SK-N-SH (cell line): ENCODE measurements around the gene ZC3H12C. TPM values are rescaled to one million over a fixed set of nuclear protein-coding genes. Genes with fewer than 3 reads are reported as not detected.

Experiments
- CTCF ChIA-PET: fragments of 300-600, 350-600 bp; formaldehyde crosslinking; extraction: SDS; loops from one replicate; lab custom pipeline; 2021; lab: Yijun Ruan, JAX
- POLR2A ChIA-PET: fragments of 350-600 bp; sonication (Branson Sonifier 250); formaldehyde crosslinking; extraction: SDS; loops from one replicate; lab custom pipeline; 2020; ENCODE audit warnings: antibody characterized with exemption, inconsistent platforms; lab: Yijun Ruan, JAX
- DNase-seq: peaks from one replicate; pipeline ENCODE4 v3.0.0; 2012
- H2AFZ ChIP-seq: fragments of 200-600 bp; sonication (generic); 2 replicates; pipeline ENCODE4 v1.8.1; 2016; ENCODE audit warnings: antibody characterized with exemption, mild to moderate bottlenecking, low read depth
- H3F3A ChIP-seq: fragments of 200-600 bp; sonication (generic); replicated peaks from 2 replicates; pipeline ENCODE3; 2016; ENCODE audit warnings: antibody characterized with exemption, mild to moderate bottlenecking; ENCODE audit not compliant: insufficient read depth
- H3K27ac ChIP-seq, 2 experiments: fragments of 200-500 bp in 1 of 2; fragments of 200-600 bp in 1 of 2; sonication (Bioruptor generic) in 1 of 2; sonication (generic), shearing (Covaris generic) in 1 of 2; 2 replicates each; pipeline versions ENCODE4 v1.5.1 to v1.6.1; 2014 to 2016; ENCODE audit warnings: low read depth in 2 of 2, inconsistent platforms in 1 of 2, low read length in 1 of 2, mild to moderate bottlenecking in 1 of 2, mixed read lengths in 1 of 2
- H3K27me3 ChIP-seq: fragments of 200-600 bp; sonication (generic), shearing (Covaris generic); 2 replicates; pipeline ENCODE4 v1.6.1; 2016; ENCODE audit warnings: mixed run types; ENCODE audit not compliant: insufficient read depth
- H3K36me3 ChIP-seq, 2 experiments: fragments of 200-500 bp in 1 of 2; fragments of 200-600 bp in 1 of 2; sonication (Bioruptor generic) in 1 of 2; sonication (generic) in 1 of 2; replicated peaks in 1 of 2; 2 replicates each; pipeline versions ENCODE3 to v1.5.1; 2014 to 2016; ENCODE audit warnings: low read length in 1 of 2, mild to moderate bottlenecking in 1 of 2; ENCODE audit not compliant: insufficient read depth in 2 of 2, control insufficient read depth in 1 of 2
- H3K4me1 ChIP-seq, 2 experiments: fragments of 200-500 bp in 1 of 2; fragments of 200-600 bp in 1 of 2; sonication (Bioruptor generic) in 1 of 2; sonication (generic), shearing (Covaris generic) in 1 of 2; 2 replicates each; pipeline versions ENCODE4 v1.5.1 to v1.6.1; 2014 to 2016; ENCODE audit warnings: low read depth in 1 of 2, low read length in 1 of 2, mixed run types in 1 of 2; ENCODE audit not compliant: insufficient read depth in 2 of 2, control insufficient read depth in 1 of 2
- H3K4me2 ChIP-seq: fragments of 200-600 bp; sonication (generic), shearing (Covaris generic); 2 replicates; pipeline ENCODE4 v1.6.1; 2017; ENCODE audit warnings: mixed run types
- H3K4me3 ChIP-seq, 2 experiments: fragments of 200-500 bp in 1 of 2; fragments of 200-600 bp in 1 of 2; sonication (Bioruptor generic) in 1 of 2; sonication (generic), shearing (Covaris generic) in 1 of 2; 2 replicates each; pipeline versions ENCODE4 v1.5.1 to v1.8.1; 2014 to 2016; ENCODE audit warnings: low read depth in 2 of 2, inconsistent platforms in 1 of 2, low read length in 1 of 2, mild to moderate bottlenecking in 1 of 2, mixed read lengths in 1 of 2, moderate library complexity in 1 of 2
- H3K79me2 ChIP-seq: fragments of 200-600 bp; sonication (generic); 2 replicates; pipeline ENCODE4 v1.8.1; 2017; ENCODE audit warnings: mild to moderate bottlenecking; ENCODE audit not compliant: insufficient read depth
- H3K9ac ChIP-seq: fragments of 200-600 bp; sonication (generic); 2 replicates; pipeline ENCODE4 v1.6.1; 2017; ENCODE audit warnings: mixed run types
- H3K9me2 ChIP-seq: fragments of 200-600 bp; sonication (generic); 2 replicates; pipeline ENCODE4 v1.6.1; 2017; ENCODE audit warnings: mixed run types
- H3K9me3 ChIP-seq: fragments of 200-600 bp; sonication (generic); 2 replicates; pipeline ENCODE4 v1.6.1; 2017; ENCODE audit warnings: mixed run types, mild to moderate bottlenecking, moderate library complexity
- H4K20me1 ChIP-seq: fragments of 200-600 bp; sonication (generic); 2 replicates; pipeline ENCODE4 v1.6.1; 2017; ENCODE audit warnings: mild to moderate bottlenecking, mixed run types; ENCODE audit not compliant: insufficient read depth
- CHD2 ChIP-seq: fragments of 150-350 bp; IDR thresholded peaks from 2 replicates; pipeline ENCODE4 v1.6.1; 2018; ENCODE audit warnings: low read length; ENCODE audit not compliant: partially characterized antibody
- ELF1 ChIP-seq: IDR thresholded peaks from 2 replicates; pipeline ENCODE4 v1.4.0; 2012
- EP300 ChIP-seq, 2 experiments: IDR thresholded peaks; 2 replicates each; pipeline versions ENCODE4 v1.4.0 to v1.6.1; 2012; ENCODE audit warnings: borderline replicate concordance in 1 of 2, low read depth in 1 of 2, low read length in 1 of 2
- FOSL2 ChIP-seq: IDR thresholded peaks from 2 replicates; pipeline ENCODE4 v1.4.0; 2012; ENCODE audit warnings: low read depth, mild to moderate bottlenecking, moderate library complexity, borderline replicate concordance
- FOXJ3 ChIP-seq: sonication (generic); formaldehyde crosslinking; IDR thresholded peaks from 2 replicates; pipeline ENCODE4 v1.5.1; 2020; ENCODE audit warnings: mild to moderate bottlenecking, missing genetic modification reagents
- FOXM1 ChIP-seq: IDR thresholded peaks from 2 replicates; pipeline ENCODE4 v1.4.0; 2012; ENCODE audit warnings: low read depth, mild to moderate bottlenecking
- GABPA ChIP-seq: IDR thresholded peaks from 2 replicates; pipeline ENCODE4 v1.4.0; 2012; ENCODE audit warnings: low read depth, mild to moderate bottlenecking
- MEF2A ChIP-seq: IDR thresholded peaks from 2 replicates; pipeline ENCODE4 v1.4.0; 2012; ENCODE audit warnings: low read depth, borderline replicate concordance
- RAD21 ChIP-seq: IDR thresholded peaks from 2 replicates; pipeline ENCODE4 v1.6.1; 2012; ENCODE audit warnings: mild to moderate bottlenecking, low read length
- REST ChIP-seq: IDR thresholded peaks from 2 replicates; pipeline ENCODE4 v1.6.1; 2012; ENCODE audit warnings: mild to moderate bottlenecking, low read depth, low read length, moderate library complexity
- RFX5 ChIP-seq: IDR thresholded peaks from 2 replicates; pipeline ENCODE4 v1.6.1; 2012; ENCODE audit warnings: mild to moderate bottlenecking, improper control_type of control experiment, low read length
- RXRA ChIP-seq: IDR thresholded peaks from 2 replicates; pipeline ENCODE4 v1.4.0; 2012; ENCODE audit warnings: low read depth, mild to moderate bottlenecking, borderline replicate concordance
- TCF12 ChIP-seq: IDR thresholded peaks from 2 replicates; pipeline ENCODE4 v1.4.0; 2012
- YY1 ChIP-seq: IDR thresholded peaks from 2 replicates; pipeline ENCODE4 v1.4.0; 2012; ENCODE audit warnings: low read depth, mild to moderate bottlenecking
- WGBS: methylation state at CpG from one replicate; pipeline ENCODE4 v1.1.6; 2017; ENCODE audit warnings: low lambda C conversion rate; 5-methylcytosine and 5-hydroxymethylcytosine counted together
- polyA plus RNA-seq, 3 experiments: library from polyadenylated mRNA; depleted of rRNA; stranded (reverse); fragments of >200 nt; gene quantifications; 2 replicates each; pipeline ENCODE4 v1.2.3, GENCODE V29; 2012
- TF ChIP-seq, protein P1 (sequence below): fragments of 150-350 bp; IDR thresholded peaks from 2 replicates; pipeline ENCODE4 v1.6.1; 2017; ENCODE audit warnings: antibody characterized with exemption, low read length, low read depth, borderline replicate concordance

The ZC3H12C gene
- polyA plus RNA-seq, 1 of the 3 experiments (the other 2 are of a cell fraction), result 2.8 TPM

- TF ChIP-seq MEF2A, result no peak
- no peak for TF ChIP-seq GABPA
- TF ChIP-seq FOXJ3 (CRISPR knock-in tag), result no peak
- TF ChIP-seq RXRA, result no peak
- no peak for TF ChIP-seq TCF12
- TF ChIP-seq EP300 (IDR thresholded peaks at IDR 0.05; ENCODE audit: borderline replicate concordance in 1 of 2, low read depth in 1 of 2, low read length in 1 of 2), result no peak
These were observed 38.4 kb downstream of the ZC3H12C start (continued) for GRCh38 chr11:110131386-110132123.

- no peak overlapping the region for H3K9ac ChIP-seq
- ChIA-PET CTCF (no interaction called here), POLR2A (no interaction called here)
- peaks cover 4% of the 10 kb centered on the region; the same call in 1 of the 2 replicates for H3K9me2 ChIP-seq
- no peak overlapping the region; a peak in 1 of 4 replicates for H3K27ac ChIP-seq
- H2AFZ ChIP-seq, result no peak overlapping the region
- H4K20me1 ChIP-seq, result no peaks in the 10 kb centered on the region
- H3K4me3 ChIP-seq, result no peak overlapping the region
- no peak for DNase-seq
- peaks cover 3 to 6% of the 10 kb centered on the region in 2 experiments for H3K36me3 ChIP-seq
- no peaks in the 10 kb centered on the region for H3F3A ChIP-seq
- H3K9me3 ChIP-seq, result no peaks in the 10 kb centered on the region
- 92% methylated on average over 2 of the region's 2 CpGs for WGBS
- H3K4me2 ChIP-seq, result no peak overlapping the region
- no peaks in the 10 kb centered on the region for H3K27me3 ChIP-seq
- peaks cover 20 to 54% of the 10 kb centered on the region in 2 experiments; a peak in 3 of 4 replicates for H3K4me1 ChIP-seq
- TF ChIP-seq TCF12 (no peak), RFX5 (no peak), FOXM1 (no peak), RAD21 (no peak), REST (no peak), YY1 (no peak), ELF1 (no peak), MEF2A (no peak), CHD2 (no peak), RXRA (no peak), FOSL2 (no peak), FOXJ3 (CRISPR knock-in tag) (no peak)
- TF ChIP-seq, protein P1, sequence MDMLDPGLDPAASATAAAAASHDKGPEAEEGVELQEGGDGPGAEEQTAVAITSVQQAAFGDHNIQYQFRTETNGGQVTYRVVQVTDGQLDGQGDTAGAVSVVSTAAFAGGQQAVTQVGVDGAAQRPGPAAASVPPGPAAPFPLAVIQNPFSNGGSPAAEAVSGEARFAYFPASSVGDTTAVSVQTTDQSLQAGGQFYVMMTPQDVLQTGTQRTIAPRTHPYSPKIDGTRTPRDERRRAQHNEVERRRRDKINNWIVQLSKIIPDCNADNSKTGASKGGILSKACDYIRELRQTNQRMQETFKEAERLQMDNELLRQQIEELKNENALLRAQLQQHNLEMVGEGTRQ, result no peak
- peaks cover 20% of the 10 kb centered on the region for H3K79me2 ChIP-seq
These were observed 40.0 kb downstream of the ZC3H12C start for GRCh38 chr11:110133160-110133559.
